Ramos (cell line): ENCODE measurements around the gene SETD7.

Experiments
- in situ Hi-C: fragments of 300-500 bp; cut with MboI; formaldehyde crosslinking; loops from one replicate; pipeline ENCODE4 v1.14.3; 2022; ENCODE audit warnings: low sequenced_read_pairs; ENCODE audit not compliant: unreplicated experiment

The SETD7 gene

GRCh38 chr4:139575072-139575471, 19.1 kb upstream of the SETD7 start:
- in situ Hi-C loops = no loop called here

- in situ Hi-C loops = no loop called here
Measured at GRCh38 chr4:139574641-139575040, 18.6 kb upstream of the SETD7 start.

- in situ Hi-C loops = no loop called here
Measured at GRCh38 chr4:139568206-139568955, 12.4 kb upstream of the SETD7 start.

- in situ Hi-C loops = no loop called here
Measured at GRCh38 chr4:139567159-139567870, 11.3 kb upstream of the SETD7 start.

GRCh38 chr4:139564502-139564901, 8.5 kb upstream of the SETD7 start:
- in situ Hi-C loops = no loop called here

- in situ Hi-C loops = no loop called here
Measured at GRCh38 chr4:139563515-139563914, 7.5 kb upstream of the SETD7 start.

GRCh38 chr4:139562839-139563238, 6.8 kb upstream of the SETD7 start:
- in situ Hi-C loops = no loop called here

GRCh38 chr4:139562067-139562684, 6.2 kb upstream of the SETD7 start:
- in situ Hi-C loops = no loop called here

GRCh38 chr4:139560406-139561104, 4.5 kb upstream of the SETD7 start:
- in situ Hi-C loops = no loop called here

GRCh38 chr4:139559687-139560086, 3.7 kb upstream of the SETD7 start:
- in situ Hi-C loops = no loop called here

- in situ Hi-C loops = no loop called here
Measured at GRCh38 chr4:139559089-139559479, 3.1 kb upstream of the SETD7 start.

- in situ Hi-C loops = no loop called here
Measured at GRCh38 chr4:139558235-139559088, 2.4 kb upstream of the SETD7 start.

GRCh38 chr4:139557556-139558110, 1.6 kb upstream of the SETD7 start:
- in situ Hi-C loops = no loop called here

GRCh38 chr4:139556724-139557555, 921 bp upstream of the SETD7 start:
- in situ Hi-C loops = no loop called here

- in situ Hi-C loops = no loop called here
Measured at GRCh38 chr4:139555705-139556070, 331 bp downstream of the SETD7 start.

- in situ Hi-C loops = no loop called here
Measured at GRCh38 chr4:139554893-139555704, 920 bp downstream of the SETD7 start.

GRCh38 chr4:139554642-139554892, 1.5 kb downstream of the SETD7 start:
- in situ Hi-C loops = no loop called here
